Measurements from ENCODE around the gene WDR43. TPM values are rescaled to one million over a fixed set of nuclear protein-coding genes. Genes with fewer than 3 reads are reported as not detected.

Gene WDR43
- total RNA-seq, 1 donor from 2014 or later, result 49.7 TPM

GRCh38 chr2:28908172-28908571 lies 13.7 kb downstream of the WDR43 start:
- DNase-seq (ENCODE audit: extremely low read depth, low read depth, low spot score), result no peak

GRCh38 chr2:28909655-28910353 lies 15.3 kb downstream of the WDR43 start:
- DNase-seq (ENCODE audit: extremely low read depth, low read depth, low spot score), result no peak

GRCh38 chr2:28915939-28916338 lies 21.5 kb downstream of the WDR43 start:
- DNase-seq (ENCODE audit: extremely low read depth, low read depth, low spot score), result no peak

- no peak for DNase-seq (ENCODE audit: extremely low read depth, low read depth, low spot score)
Observed at GRCh38 chr2:28926847-28927246, 32.4 kb downstream of the WDR43 start.

GRCh38 chr2:28927469-28927868 lies 33.0 kb downstream of the WDR43 start:
- DNase-seq (ENCODE audit: extremely low read depth, low read depth, low spot score), result no peak

- DNase-seq (ENCODE audit: extremely low read depth, low read depth, low spot score), result no peak
Observed at GRCh38 chr2:28927878-28928277, 33.4 kb downstream of the WDR43 start.

- DNase-seq (ENCODE audit: extremely low read depth, low read depth, low spot score), result no peak
Observed at GRCh38 chr2:28929581-28929980, 35.1 kb downstream of the WDR43 start.

- no peak for DNase-seq (ENCODE audit: extremely low read depth, low read depth, low spot score)
Observed at GRCh38 chr2:28930205-28930604, 35.7 kb downstream of the WDR43 start.

- DNase-seq (ENCODE audit: extremely low read depth, low read depth, low spot score), result no peak
Observed at GRCh38 chr2:28934769-28935168, 40.3 kb downstream of the WDR43 start.

GRCh38 chr2:28941008-28941407 lies 46.5 kb downstream of the WDR43 start:
- no peak for DNase-seq (ENCODE audit: extremely low read depth, low read depth, low spot score)

- no peak for DNase-seq (ENCODE audit: extremely low read depth, low read depth, low spot score)
Observed at GRCh38 chr2:28944535-28945248, 50.2 kb downstream of the WDR43 start.

GRCh38 chr2:28948160-28948559 lies 53.7 kb downstream of the WDR43 start:
- DNase-seq (ENCODE audit: extremely low read depth, low read depth, low spot score), result no peak

- no peak for DNase-seq (ENCODE audit: extremely low read depth, low read depth, low spot score)
Observed at GRCh38 chr2:28949190-28949589, 54.7 kb downstream of the WDR43 start.

GRCh38 chr2:28949617-28950305 lies 55.3 kb downstream of the WDR43 start:
- no peak for DNase-seq (ENCODE audit: extremely low read depth, low read depth, low spot score)

- no peak for DNase-seq (ENCODE audit: extremely low read depth, low read depth, low spot score)
Observed at GRCh38 chr2:28950941-28951630, 56.6 kb downstream of the WDR43 start.

- no peak for DNase-seq (ENCODE audit: extremely low read depth, low read depth, low spot score)
Observed at GRCh38 chr2:28951910-28952835, 57.7 kb downstream of the WDR43 start.

- no peak for DNase-seq (ENCODE audit: extremely low read depth, low read depth, low spot score)
Observed at GRCh38 chr2:28952836-28953211, 58.4 kb downstream of the WDR43 start.

GRCh38 chr2:28955467-28955866 lies 61.0 kb downstream of the WDR43 start:
- no peak for DNase-seq (ENCODE audit: extremely low read depth, low read depth, low spot score)

- no peak for DNase-seq (ENCODE audit: extremely low read depth, low read depth, low spot score)
Observed at GRCh38 chr2:28956415-28956826, 62.0 kb downstream of the WDR43 start.

- no peak for DNase-seq (ENCODE audit: extremely low read depth, low read depth, low spot score)
Observed at GRCh38 chr2:28956890-28957289, 62.4 kb downstream of the WDR43 start.
